Measurements from ENCODE around the gene RASAL2. TPM values are rescaled to one million over a fixed set of nuclear protein-coding genes. Genes with fewer than 3 reads are reported as not detected.

The RASAL2 gene
- total RNA-seq, 8 experiments from 2014 or later, result 8.0 to 36.6 (median 23.7) TPM

DNA sequence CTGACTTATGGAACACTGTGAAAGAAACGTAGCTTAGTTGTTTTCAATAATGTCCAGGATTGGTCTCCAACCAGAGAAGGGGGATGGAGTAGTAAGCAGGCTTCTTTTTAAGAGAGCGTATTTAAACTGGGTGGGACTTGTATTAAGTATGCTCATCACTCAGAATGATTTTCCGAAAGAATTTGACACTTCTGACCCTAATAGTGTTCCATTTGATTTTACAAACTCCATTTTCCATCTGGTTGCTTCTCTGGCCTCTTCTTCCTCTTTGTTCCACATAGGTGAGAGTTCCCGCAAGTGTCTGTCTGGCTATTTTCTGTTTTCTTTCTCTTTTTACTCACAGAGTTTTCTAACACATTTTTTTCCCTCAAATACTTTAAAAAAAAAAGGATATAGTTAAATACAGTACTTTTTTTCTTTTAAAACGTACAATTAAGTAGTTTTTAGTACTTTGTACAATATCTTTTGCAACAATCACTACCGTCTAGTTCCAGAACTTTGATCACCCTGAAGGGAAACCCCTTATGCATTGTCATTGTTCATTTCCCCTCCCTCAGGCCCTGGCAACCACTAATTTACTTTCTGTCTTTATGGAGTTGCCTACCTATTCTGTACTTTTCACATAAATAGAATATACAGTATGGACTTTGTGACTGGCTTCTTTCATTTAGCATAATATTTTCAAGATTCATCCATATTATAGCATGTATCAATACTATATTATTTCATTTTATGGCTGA is 67.0 kb downstream of the RASAL2 start:
- 68 to 93% (median 85%) methylated on average over 3 to 6 of the region's 6 CpGs for WGBS, 10 experiments
- Histone ChIP-seq H3K27ac (no peak overlapping the region), H3K4me3 (no peak overlapping the region), H3K4me1 (replicated peaks in 1 of 2) (no peaks in the 10 kb centered on the region)
- in situ Hi-C loops (cut with MboI; ENCODE audit: low pct_unique_long_range_greater_than_20kb in 2 of 9, low sequenced_read_pairs in 9 of 9, unreplicated experiment in 9 of 9), result no loop called here
- no peak for ATAC-seq (replicated peaks in 6 of 8)

DNA sequence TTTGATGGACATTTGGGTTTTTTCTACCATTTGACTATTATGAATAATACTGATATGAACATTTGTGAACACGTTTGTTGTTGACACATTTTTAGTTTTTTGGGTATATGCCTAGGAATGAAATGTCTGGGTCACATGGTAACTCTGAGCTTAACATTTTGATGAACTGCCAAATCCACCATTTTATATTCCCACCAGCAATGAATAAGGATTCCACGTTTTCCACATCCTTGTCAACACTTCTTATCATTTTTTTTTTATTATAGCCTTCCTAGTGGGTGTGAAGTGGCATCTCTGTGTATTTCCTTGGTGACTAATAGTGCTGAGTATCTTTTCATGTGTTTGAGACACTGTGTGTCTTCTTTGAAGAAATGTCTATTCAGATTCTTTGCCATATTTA is 67.6 kb downstream of the RASAL2 start:
- no peak overlapping the region for H3K27ac ChIP-seq
- no peak for ATAC-seq (replicated peaks in 6 of 8)
- H3K4me1 ChIP-seq (replicated peaks in 1 of 2), result no peaks in the 10 kb centered on the region
- 17 to 100% (median 85%) methylated on average over 1 to 2 of the region's 2 CpGs for WGBS, 10 experiments
- in situ Hi-C loops (cut with MboI; ENCODE audit: low pct_unique_long_range_greater_than_20kb in 2 of 9, low sequenced_read_pairs in 9 of 9, unreplicated experiment in 9 of 9), result no loop called here
- no peak overlapping the region for H3K4me3 ChIP-seq

DNA sequence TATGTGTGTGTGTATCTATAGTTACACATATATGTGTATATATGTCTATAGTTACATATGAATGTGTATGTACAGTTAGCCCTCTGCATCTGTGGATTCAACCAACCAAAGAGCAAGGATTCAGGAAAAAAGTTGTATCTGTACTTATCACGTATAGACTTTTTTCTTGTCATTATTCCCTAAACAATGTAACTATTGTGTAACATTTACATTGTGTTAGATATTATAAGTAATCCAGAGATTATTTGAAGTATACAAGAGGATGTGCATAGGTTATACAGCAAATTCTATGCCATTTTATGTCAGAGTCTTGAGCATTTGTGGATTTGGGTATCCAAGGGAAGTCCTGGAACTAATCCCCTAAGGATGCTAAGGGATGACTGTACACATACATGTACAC is 71.3 kb downstream of the RASAL2 start:
- WGBS, 10 experiments, result 92 to 100% (median 100%) methylated on average over 1 of the region's 1 CpG; no CpG with 5 or more reads in 5 of the 10 experiments
- no peak overlapping the region for H3K4me3 ChIP-seq
- H3K27ac ChIP-seq, result no peak overlapping the region
- in situ Hi-C loops (cut with MboI; ENCODE audit: low pct_unique_long_range_greater_than_20kb in 2 of 9, low sequenced_read_pairs in 9 of 9, unreplicated experiment in 9 of 9), result no loop called here
- H3K4me1 ChIP-seq (replicated peaks in 1 of 2), result no peaks in the 10 kb centered on the region
- no peak for ATAC-seq (replicated peaks in 6 of 8)

DNA sequence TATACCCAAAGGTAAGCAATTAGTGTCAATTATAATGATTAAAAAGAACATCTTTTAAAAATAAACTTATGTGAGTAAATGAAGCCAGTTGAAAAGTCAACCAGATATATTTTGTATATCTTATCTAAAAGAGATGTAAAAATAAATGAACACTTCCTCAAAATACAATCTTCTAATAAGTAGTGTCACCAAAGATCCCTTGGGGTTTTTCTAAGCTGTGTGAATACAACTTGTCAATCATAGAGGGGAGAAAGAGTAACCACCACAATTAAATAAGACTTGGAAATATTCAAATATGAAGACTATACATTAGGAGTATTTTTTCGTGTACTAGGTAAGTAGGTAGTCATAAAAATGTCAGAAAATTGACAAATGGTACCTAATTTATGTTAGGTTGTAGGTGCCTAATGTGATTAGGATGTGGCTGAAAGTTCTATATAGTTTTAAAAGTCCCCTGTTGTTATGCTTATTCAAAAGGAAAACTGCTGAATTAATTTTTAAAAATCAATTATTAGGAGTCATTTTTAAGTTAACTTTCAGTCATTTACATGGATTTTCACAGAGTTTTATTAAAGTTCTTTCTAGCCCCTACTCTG is 72.6 kb downstream of the RASAL2 start:
- ATAC-seq (replicated peaks in 6 of 8), result no peak
- Histone ChIP-seq H3K4me1 (replicated peaks in 1 of 2) (no peaks in the 10 kb centered on the region), H3K4me3 (no peak overlapping the region), H3K27ac (no peak overlapping the region)
- 0 to 67% (median 36%) methylated on average over 1 of the region's 1 CpG; no CpG with 5 or more reads in 4 of the 10 experiments for WGBS, 10 experiments
- in situ Hi-C loops (cut with MboI; ENCODE audit: low pct_unique_long_range_greater_than_20kb in 2 of 9, low sequenced_read_pairs in 9 of 9, unreplicated experiment in 9 of 9), result no loop called here

DNA sequence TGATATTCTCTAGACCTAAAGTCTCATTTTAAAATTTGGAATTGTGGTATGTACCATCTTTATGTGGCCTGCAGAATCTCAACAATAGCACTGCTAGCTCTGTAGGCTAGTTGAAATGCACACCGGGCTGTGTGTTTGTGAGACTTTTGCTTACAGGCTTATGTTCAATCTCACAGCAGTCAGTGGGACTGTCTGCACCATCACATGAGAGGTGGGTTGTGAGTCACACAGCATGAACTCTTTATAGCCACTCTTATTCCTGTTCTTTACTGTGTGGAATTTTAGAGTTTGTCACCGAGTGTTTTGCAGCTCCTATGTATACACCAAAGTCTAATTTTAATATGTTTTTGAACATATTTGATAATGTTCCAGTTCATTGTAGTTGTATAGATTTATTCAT is 74.6 kb downstream of the RASAL2 start:
- WGBS, 10 experiments, result 73 to 100% (median 83%) methylated on average over 1 to 2 of the region's 2 CpGs; no CpG with 5 or more reads in 1 of the 10 experiments
- in situ Hi-C loops (cut with MboI; ENCODE audit: low pct_unique_long_range_greater_than_20kb in 2 of 9, low sequenced_read_pairs in 9 of 9, unreplicated experiment in 9 of 9), result no loop called here
- ATAC-seq (replicated peaks in 6 of 8), result peak in 7 of 8 experiments; percentile 48 to 65 (median 53)
- Histone ChIP-seq H3K4me3 (no peak overlapping the region), H3K27ac (no peak overlapping the region), H3K4me1 (replicated peaks in 1 of 2) (no peaks in the 10 kb centered on the region)

DNA sequence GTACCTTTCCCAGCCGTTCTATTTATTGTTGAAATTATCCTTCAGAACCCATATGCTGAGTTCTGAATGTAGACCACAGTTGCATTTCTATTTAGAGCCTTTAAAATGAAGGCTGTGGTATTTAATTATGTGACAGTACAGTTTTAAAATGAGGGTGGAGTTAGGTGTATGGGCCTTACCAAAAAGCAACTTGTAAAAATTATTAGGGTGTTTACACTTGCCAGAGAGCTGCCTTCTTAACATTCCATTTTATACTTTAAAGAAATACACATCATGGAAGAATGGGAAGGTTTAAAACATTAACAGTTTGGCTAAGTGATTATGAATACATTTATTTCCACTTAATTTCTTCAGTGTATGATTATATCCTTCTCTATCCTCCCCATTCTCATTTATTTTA is 75.7 kb downstream of the RASAL2 start:
- in situ Hi-C loops (cut with MboI; ENCODE audit: low pct_unique_long_range_greater_than_20kb in 2 of 9, low sequenced_read_pairs in 9 of 9, unreplicated experiment in 9 of 9), result no loop called here
- Histone ChIP-seq H3K4me3 (no peak overlapping the region), H3K4me1 (replicated peaks in 1 of 2) (peaks cover 0 to 2% of the 10 kb centered on the region in 2 donors), H3K27ac (no peak overlapping the region)
- WGBS, 10 experiments, result 50 to 100% (median 88%) methylated on average over 1 of the region's 1 CpG; no CpG with 5 or more reads in 2 of the 10 experiments
- ATAC-seq (replicated peaks in 6 of 8), result no peak

DNA sequence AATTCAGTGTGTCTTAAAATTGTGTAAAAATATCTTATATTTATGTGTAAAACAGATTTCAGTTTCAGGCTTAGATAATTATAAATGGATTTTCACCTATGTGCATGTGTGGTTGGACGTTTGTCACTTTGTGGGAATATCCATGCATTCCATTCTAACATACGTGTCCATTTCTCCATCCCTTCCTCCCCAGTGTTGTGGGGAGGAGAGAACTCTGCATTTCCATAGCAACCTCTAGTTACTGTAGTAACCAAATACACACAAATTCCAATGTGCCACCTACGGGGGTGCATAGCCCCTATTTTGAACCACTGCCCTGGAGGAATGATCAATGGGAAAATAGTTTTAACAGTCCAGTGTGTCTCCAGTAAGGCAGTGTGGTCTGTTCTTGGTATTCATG is 79.0 kb downstream of the RASAL2 start:
- Histone ChIP-seq H3K27ac (no peak overlapping the region), H3K4me3 (no peak overlapping the region), H3K4me1 (replicated peaks in 1 of 2) (peaks cover 0 to 4% of the 10 kb centered on the region in 2 donors)
- ATAC-seq (replicated peaks in 6 of 8), result peak in 2 of 8 experiments; percentile 36 to 56
- 49 to 83% (median 64%) methylated on average over 1 to 3 of the region's 3 CpGs; no CpG with 5 or more reads in 3 of the 10 experiments for WGBS, 10 experiments
- in situ Hi-C loops (cut with MboI; ENCODE audit: low pct_unique_long_range_greater_than_20kb in 2 of 9, low sequenced_read_pairs in 9 of 9, unreplicated experiment in 9 of 9), result no loop called here

DNA sequence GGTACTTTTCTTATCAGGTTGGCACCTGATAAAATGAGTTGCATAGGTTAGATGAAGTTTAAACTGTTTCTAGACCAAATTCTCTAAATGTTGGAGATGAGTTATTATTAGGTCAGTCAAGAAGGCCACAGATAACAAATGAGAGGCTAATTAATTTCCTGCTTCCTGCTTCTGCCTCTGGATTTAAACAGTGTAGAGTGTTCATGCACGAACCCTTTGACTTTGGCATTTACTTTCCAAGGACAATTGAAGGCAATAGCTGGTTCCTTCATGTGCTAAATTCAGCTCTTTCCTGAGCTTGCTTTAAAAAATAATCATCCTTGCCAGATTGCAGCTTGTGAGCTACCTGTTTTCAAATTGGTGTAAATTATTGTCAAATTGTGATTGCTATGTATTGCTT is 80.6 kb downstream of the RASAL2 start:
- no peak for ATAC-seq (replicated peaks in 6 of 8)
- Histone ChIP-seq H3K4me1 (replicated peaks in 1 of 2) (peaks cover 0 to 4% of the 10 kb centered on the region in 2 donors), H3K4me3 (no peak overlapping the region), H3K27ac (no peak overlapping the region)
- in situ Hi-C loops (cut with MboI; ENCODE audit: low pct_unique_long_range_greater_than_20kb in 2 of 9, low sequenced_read_pairs in 9 of 9, unreplicated experiment in 9 of 9), result no loop called here
- WGBS, 10 experiments, result 20 to 100% (median 44%) methylated on average over 1 of the region's 1 CpG; no CpG with 5 or more reads in 2 of the 10 experiments

DNA sequence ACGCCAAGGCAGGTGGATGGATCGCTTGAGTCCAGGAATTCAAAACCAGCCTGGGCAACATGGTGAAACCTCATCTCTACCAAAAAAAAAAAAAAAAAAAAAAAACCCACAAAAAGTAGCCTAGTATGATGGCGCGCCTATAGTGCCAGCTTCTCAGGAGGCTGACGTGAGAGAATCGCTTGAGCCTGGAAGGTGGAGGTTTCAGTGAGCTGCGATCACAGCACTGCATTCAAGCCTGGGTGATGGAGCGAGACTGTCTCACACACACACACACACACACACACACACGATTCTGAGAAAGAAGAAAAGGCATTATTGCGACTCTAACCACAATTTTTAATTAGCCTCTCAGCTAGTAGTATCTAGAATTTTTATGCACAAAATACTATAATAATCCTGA is 86.5 kb downstream of the RASAL2 start:
- WGBS, 10 experiments, result 39 to 98% (median 93%) methylated on average over 1 to 10 of the region's 10 CpGs
- in situ Hi-C loops (cut with MboI; ENCODE audit: low pct_unique_long_range_greater_than_20kb in 2 of 9, low sequenced_read_pairs in 9 of 9, unreplicated experiment in 9 of 9), result loop anchor here in 1 of 9 experiments (25.0 kb wide), 1 partner anchor 143 kb away; no protein-coding TSS in a partner anchor
- no peak overlapping the region for H3K27ac ChIP-seq
- H3K4me1 ChIP-seq (replicated peaks in 1 of 2), result no peaks in the 10 kb centered on the region
- no peak overlapping the region for H3K4me3 ChIP-seq
- ATAC-seq (replicated peaks in 6 of 8), result no peak

DNA sequence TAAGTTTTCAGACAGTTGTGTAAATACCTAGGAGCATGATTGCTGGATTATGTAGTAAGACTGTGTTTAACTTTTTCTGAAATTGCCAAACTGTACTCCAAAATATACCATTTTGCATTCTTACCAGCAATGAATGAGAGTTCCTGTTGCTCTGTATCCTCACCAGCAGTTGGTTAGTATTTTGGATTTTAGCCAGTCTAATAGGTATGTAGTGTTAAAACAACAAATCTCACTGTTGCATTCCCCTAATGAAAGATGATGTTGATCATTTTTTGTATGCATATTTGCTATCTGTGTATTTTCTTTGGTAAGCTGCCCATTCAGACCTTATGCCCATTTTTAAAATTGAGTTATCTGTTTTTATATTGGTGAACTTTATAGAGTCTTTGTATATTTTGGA is 89.9 kb downstream of the RASAL2 start:
- in situ Hi-C loops (cut with MboI; ENCODE audit: low pct_unique_long_range_greater_than_20kb in 2 of 9, low sequenced_read_pairs in 9 of 9, unreplicated experiment in 9 of 9), result loop anchor here in 1 of 9 experiments (25.0 kb wide), 1 partner anchor 146 kb away; no protein-coding TSS in a partner anchor
- ATAC-seq (replicated peaks in 6 of 8), result no peak
- H3K4me3 ChIP-seq, result no peak overlapping the region
- no peak overlapping the region for H3K27ac ChIP-seq
- H3K4me1 ChIP-seq (replicated peaks in 1 of 2), result no peaks in the 10 kb centered on the region

DNA sequence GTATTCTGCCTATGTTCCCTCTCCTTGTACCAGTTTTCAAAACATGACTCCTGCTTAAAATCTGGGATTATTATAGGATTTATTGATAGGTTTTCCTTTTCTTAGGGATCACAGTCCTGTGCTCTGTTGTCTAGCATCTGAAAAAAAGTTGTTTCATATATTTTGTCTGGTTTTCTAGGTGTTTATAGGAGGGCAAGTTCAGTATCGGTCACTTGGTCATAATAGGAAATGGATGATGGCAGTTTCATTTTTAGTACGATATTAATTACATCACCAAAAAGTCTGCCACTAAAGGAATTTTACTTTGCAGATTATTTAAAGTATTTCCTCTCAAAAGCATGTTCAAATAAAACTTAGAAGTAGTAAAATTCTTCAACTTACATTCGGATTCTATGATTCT is 94.4 kb downstream of the RASAL2 start:
- no peak for ATAC-seq (replicated peaks in 6 of 8)
- 76 to 100% (median 100%) methylated on average over 1 to 3 of the region's 3 CpGs; no CpG with 5 or more reads in 1 of the 10 experiments for WGBS, 10 experiments

DNA sequence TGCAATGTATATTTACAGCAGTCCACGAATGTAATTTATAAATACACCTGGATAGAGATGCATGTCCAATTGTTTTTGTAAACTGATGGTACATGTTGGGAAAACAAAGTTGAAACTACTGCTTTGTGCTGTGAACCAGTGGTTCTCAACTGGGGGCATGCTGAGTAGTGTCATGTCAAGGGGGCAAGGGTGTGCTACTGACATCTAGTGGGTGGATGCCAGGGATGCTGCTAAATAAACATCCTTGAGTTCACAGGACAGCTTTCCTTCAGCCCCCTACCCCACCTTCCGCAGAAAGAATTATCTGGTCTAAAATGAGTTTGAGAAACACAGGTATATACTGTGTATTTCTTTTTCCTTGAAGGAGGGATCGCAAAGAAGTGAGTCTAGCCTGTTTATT is 95.9 kb downstream of the RASAL2 start:
- H3K4me1 ChIP-seq (replicated peaks in 1 of 2), result no peaks in the 10 kb centered on the region
- no peak overlapping the region for H3K27ac ChIP-seq
- H3K4me3 ChIP-seq, result no peak overlapping the region
- peak in 4 of 8 experiments; percentile 40 to 76 (median 63) for ATAC-seq (replicated peaks in 6 of 8)
- WGBS, 10 experiments, result 44 to 91% (median 71%) methylated on average over 2 to 3 of the region's 3 CpGs
- in situ Hi-C loops (cut with MboI; ENCODE audit: low pct_unique_long_range_greater_than_20kb in 2 of 9, low sequenced_read_pairs in 9 of 9, unreplicated experiment in 9 of 9), result loop anchor here in 1 of 9 experiments (25.0 kb wide), 1 partner anchor 153 kb away; no protein-coding TSS in a partner anchor

More for the DNA sequence above, 94.4 kb downstream of the RASAL2 start:
- Histone ChIP-seq H3K4me3 (no peak overlapping the region), H3K27ac (no peak overlapping the region), H3K4me1 (replicated peaks in 1 of 2) (no peaks in the 10 kb centered on the region)
- in situ Hi-C loops (cut with MboI; ENCODE audit: low pct_unique_long_range_greater_than_20kb in 2 of 9, low sequenced_read_pairs in 9 of 9, unreplicated experiment in 9 of 9), result loop anchor here in 1 of 9 experiments (25.0 kb wide), 1 partner anchor 151 kb away; no protein-coding TSS in a partner anchor

DNA sequence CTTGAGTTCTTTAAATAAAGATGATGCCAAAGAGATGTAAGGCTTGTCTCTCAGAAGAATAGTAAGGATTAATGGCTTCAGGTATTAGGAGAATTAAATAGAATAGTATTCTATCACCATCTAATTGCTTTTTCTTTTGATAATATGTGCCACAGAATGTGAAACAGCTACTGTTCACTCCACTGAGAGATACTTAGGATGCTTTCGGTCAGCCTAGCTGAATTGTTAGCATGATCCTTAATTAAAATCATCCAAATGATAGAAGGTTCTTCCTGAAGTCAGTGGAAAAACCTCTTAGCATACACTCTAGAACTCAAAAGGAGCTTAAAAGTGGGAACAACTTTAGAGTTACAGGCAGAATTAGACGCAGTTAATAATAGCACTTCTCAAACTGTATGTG is 97.0 kb downstream of the RASAL2 start:
- Histone ChIP-seq H3K27ac (no peak overlapping the region), H3K4me1 (replicated peaks in 1 of 2) (no peaks in the 10 kb centered on the region), H3K4me3 (no peak overlapping the region)
- in situ Hi-C loops (cut with MboI; ENCODE audit: low pct_unique_long_range_greater_than_20kb in 2 of 9, low sequenced_read_pairs in 9 of 9, unreplicated experiment in 9 of 9), result loop anchor here in 1 of 9 experiments (25.0 kb wide), 1 partner anchor 154 kb away; no protein-coding TSS in a partner anchor
- no peak for ATAC-seq (replicated peaks in 6 of 8)
- WGBS, 10 experiments, result 55 to 100% (median 87%) methylated on average over 1 to 2 of the region's 2 CpGs; no CpG with 5 or more reads in 1 of the 10 experiments

All from motor neuron (in vitro differentiated cells).